Measurements from ENCODE around the gene DNASE1.

Gene DNASE1

DNA sequence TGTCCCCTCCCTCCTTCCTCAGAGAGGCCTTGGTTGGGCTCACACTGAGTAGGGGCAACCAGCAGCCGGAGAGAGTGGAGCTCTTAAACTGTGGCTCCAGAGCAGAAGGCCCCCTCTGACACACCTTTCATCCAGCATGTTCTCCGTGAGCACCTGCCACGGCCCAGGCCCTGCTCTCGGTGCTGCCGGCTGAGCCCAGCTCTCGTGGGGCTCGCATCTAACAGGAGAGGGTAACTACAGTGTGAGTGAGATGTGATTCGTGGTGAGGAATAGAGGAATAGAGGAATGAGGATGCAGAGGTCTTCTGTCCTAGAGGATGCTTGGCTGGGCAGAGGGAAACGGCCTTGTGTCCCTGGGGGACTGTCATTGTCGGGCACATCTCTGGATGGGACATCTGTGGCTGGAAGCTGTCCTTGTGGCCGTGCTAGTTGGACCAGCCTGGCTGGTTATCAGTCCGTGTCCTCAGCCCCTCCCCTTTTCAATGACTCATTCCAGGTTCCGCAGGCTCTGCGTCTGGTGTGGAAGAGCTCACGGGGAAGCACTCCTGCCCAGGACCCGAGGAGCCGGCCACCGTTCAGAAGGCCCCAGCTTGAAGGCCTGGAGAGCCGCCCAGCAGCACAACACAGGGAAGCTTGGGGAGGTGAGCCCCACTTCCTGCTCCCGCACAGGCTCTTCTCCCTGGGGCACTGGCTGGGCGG is 11.9 kb upstream of the DNASE1 start:
- no peaks in the 10 kb centered on the region; the same call in 1 of the 2 replicates for H4K20me1 ChIP-seq (ENCODE audit: insufficient read depth, low read length)
- peaks cover 2% of the 10 kb centered on the region; the same call in 1 of the 2 replicates for H3K79me2 ChIP-seq (ENCODE audit: insufficient read depth, low read length)
- H3K9ac ChIP-seq (ENCODE audit: low read depth, low read length), result no peak overlapping the region
- H3K9me3 ChIP-seq (ENCODE audit: insufficient read depth, low read length, severe bottlenecking), result no peaks in the 10 kb centered on the region
- no peak overlapping the region for H3K27ac ChIP-seq (ENCODE audit: low read length)
- H3K4me1 ChIP-seq (ENCODE audit: insufficient read depth, low read length), result peaks cover 6% of the 10 kb centered on the region
- no peak for ATAC-seq (ENCODE audit: insufficient read depth, low read depth)
- DNase-seq, result no peak
- H3K4me2 ChIP-seq (ENCODE audit: insufficient read depth, low read length), result no peak overlapping the region
- peaks cover 29% of the 10 kb centered on the region for H3K36me3 ChIP-seq (ENCODE audit: insufficient read depth, low read length)
- H3K4me3 ChIP-seq (ENCODE audit: low read depth in 1 of 2, low read length in 2 of 2), result no peak overlapping the region
- no peak overlapping the region for H2AFZ ChIP-seq (ENCODE audit: low read depth, low read length)
- no peaks in the 10 kb centered on the region for H3K27me3 ChIP-seq (ENCODE audit: insufficient read depth, low read length, poor library complexity)
- TF ChIP-seq, protein P1, sequence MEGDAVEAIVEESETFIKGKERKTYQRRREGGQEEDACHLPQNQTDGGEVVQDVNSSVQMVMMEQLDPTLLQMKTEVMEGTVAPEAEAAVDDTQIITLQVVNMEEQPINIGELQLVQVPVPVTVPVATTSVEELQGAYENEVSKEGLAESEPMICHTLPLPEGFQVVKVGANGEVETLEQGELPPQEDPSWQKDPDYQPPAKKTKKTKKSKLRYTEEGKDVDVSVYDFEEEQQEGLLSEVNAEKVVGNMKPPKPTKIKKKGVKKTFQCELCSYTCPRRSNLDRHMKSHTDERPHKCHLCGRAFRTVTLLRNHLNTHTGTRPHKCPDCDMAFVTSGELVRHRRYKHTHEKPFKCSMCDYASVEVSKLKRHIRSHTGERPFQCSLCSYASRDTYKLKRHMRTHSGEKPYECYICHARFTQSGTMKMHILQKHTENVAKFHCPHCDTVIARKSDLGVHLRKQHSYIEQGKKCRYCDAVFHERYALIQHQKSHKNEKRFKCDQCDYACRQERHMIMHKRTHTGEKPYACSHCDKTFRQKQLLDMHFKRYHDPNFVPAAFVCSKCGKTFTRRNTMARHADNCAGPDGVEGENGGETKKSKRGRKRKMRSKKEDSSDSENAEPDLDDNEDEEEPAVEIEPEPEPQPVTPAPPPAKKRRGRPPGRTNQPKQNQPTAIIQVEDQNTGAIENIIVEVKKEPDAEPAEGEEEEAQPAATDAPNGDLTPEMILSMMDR (IDR thresholded peaks at IDR 0.05; ENCODE audit: borderline replicate concordance, extremely low read depth, low read length, poor library complexity, severe bottlenecking), result no peak
- TF ChIP-seq EZH2 (IDR thresholded peaks at IDR 0.05; ENCODE audit: borderline replicate concordance, low read depth, low read length, severe bottlenecking), result no peak

DNA sequence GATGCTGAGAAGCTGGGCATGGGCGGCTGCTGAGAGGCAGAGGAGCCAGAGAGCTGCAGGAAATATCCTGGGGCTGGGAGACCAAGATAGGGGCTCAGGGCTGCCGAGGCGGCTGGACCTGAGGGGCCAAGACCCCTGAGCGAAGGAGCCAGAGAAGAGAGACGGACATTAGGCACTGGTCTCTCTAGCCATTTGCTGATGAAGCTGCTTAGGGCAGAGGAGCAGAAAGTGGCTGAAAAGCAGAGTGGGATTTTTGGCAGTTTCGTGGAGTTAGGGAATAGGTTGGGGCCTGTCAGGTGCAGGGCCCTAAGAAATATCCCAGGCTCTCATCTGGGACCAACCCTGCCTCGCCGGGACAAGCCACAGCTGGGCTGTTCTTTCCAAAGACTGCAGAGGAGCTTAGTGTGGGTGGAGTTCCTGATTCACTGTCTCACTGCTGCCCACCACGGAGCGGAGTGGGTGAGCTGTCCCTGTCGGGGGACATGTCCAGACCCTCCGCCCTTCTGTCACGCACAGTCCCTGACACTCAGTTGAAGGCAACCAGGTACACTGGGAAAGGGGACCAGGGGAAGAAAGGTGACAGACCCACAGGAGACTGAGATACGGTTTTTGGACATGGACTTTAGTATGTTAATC is 11.3 kb upstream of the DNASE1 start:
- H3K4me1 ChIP-seq (ENCODE audit: insufficient read depth, low read length), result no peaks in the 10 kb centered on the region
- H3K27ac ChIP-seq (ENCODE audit: low read length), result no peak overlapping the region
- DNase-seq (no peak), ATAC-seq (ENCODE audit: insufficient read depth, low read depth) (no peak)
- H3K36me3 ChIP-seq (ENCODE audit: insufficient read depth, low read length), result peaks cover 29% of the 10 kb centered on the region
- no peaks in the 10 kb centered on the region; the same call in 1 of the 2 replicates for H4K20me1 ChIP-seq (ENCODE audit: insufficient read depth, low read length)
- H2AFZ ChIP-seq (ENCODE audit: low read depth, low read length), result no peak overlapping the region
- no peaks in the 10 kb centered on the region for H3K9me3 ChIP-seq (ENCODE audit: insufficient read depth, low read length, severe bottlenecking)
- peaks cover 2% of the 10 kb centered on the region; the same call in 1 of the 2 replicates for H3K79me2 ChIP-seq (ENCODE audit: insufficient read depth, low read length)
- H3K9ac ChIP-seq (ENCODE audit: low read depth, low read length), result no peak overlapping the region
- no peak overlapping the region for H3K4me2 ChIP-seq (ENCODE audit: insufficient read depth, low read length)
- no peaks in the 10 kb centered on the region for H3K27me3 ChIP-seq (ENCODE audit: insufficient read depth, low read length, poor library complexity)
- no peak overlapping the region for H3K4me3 ChIP-seq (ENCODE audit: low read depth in 1 of 2, low read length in 2 of 2)
- TF ChIP-seq, protein P1 (IDR thresholded peaks at IDR 0.05; ENCODE audit: borderline replicate concordance, extremely low read depth, low read length, poor library complexity, severe bottlenecking), result no peak
- TF ChIP-seq EZH2 (IDR thresholded peaks at IDR 0.05; ENCODE audit: borderline replicate concordance, low read depth, low read length, severe bottlenecking), result no peak

DNA sequence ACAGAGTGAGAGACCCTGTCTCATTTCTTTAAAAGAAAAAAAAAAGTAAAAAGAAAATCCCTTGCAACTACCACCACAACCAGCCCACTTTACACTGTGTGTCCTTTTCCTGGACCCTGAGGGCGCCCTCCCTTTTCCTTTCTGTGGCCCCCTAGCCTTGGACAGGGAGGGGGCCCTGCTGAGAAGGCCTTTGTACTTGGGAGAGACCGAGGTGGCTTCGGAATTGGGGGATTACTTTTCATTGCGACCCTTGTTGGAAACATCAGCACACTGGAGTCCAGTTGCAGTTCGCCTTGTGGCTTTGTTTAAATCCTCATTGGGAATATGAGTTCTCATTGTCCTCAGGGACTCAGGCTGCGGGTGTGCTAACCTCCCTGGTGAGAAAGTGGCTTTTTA is 9.4 kb upstream of the DNASE1 start:
- no peak overlapping the region for H3K27ac ChIP-seq (ENCODE audit: low read length)
- H3K79me2 ChIP-seq (ENCODE audit: insufficient read depth, low read length), result no peaks in the 10 kb centered on the region
- DNase-seq, result no peak
- H3K4me2 ChIP-seq (ENCODE audit: insufficient read depth, low read length), result no peak overlapping the region
- H3K9ac ChIP-seq (ENCODE audit: low read depth, low read length), result no peak overlapping the region
- H4K20me1 ChIP-seq (ENCODE audit: insufficient read depth, low read length), result no peaks in the 10 kb centered on the region; the same call in 1 of the 2 replicates
- no peak for ATAC-seq (ENCODE audit: insufficient read depth, low read depth)
- no peak overlapping the region for H3K4me3 ChIP-seq (ENCODE audit: low read depth in 1 of 2, low read length in 2 of 2)
- no peaks in the 10 kb centered on the region for H3K9me3 ChIP-seq (ENCODE audit: insufficient read depth, low read length, severe bottlenecking)
- H2AFZ ChIP-seq (ENCODE audit: low read depth, low read length), result no peak overlapping the region
- peaks cover 29% of the 10 kb centered on the region for H3K36me3 ChIP-seq (ENCODE audit: insufficient read depth, low read length)
- H3K27me3 ChIP-seq (ENCODE audit: insufficient read depth, low read length, poor library complexity), result no peaks in the 10 kb centered on the region
- TF ChIP-seq EZH2 (IDR thresholded peaks at IDR 0.05; ENCODE audit: borderline replicate concordance, low read depth, low read length, severe bottlenecking), result no peak
- TF ChIP-seq, protein P1 (IDR thresholded peaks at IDR 0.05; ENCODE audit: borderline replicate concordance, extremely low read depth, low read length, poor library complexity, severe bottlenecking), result no peak
- no peaks in the 10 kb centered on the region for H3K4me1 ChIP-seq (ENCODE audit: insufficient read depth, low read length)
